ENCODE measurements around the gene COPB2. TPM values are rescaled to one million over a fixed set of nuclear protein-coding genes. Genes with fewer than 3 reads are reported as not detected.
A peak's percentile ranks its signal among the peaks of the same experiment; 100 is the strongest.

Gene COPB2
- total RNA-seq = 100 to 1,000 TPM in 1 of 2 donors, 10 to 100 TPM in 1; 76.5 to 137 TPM

DNA sequence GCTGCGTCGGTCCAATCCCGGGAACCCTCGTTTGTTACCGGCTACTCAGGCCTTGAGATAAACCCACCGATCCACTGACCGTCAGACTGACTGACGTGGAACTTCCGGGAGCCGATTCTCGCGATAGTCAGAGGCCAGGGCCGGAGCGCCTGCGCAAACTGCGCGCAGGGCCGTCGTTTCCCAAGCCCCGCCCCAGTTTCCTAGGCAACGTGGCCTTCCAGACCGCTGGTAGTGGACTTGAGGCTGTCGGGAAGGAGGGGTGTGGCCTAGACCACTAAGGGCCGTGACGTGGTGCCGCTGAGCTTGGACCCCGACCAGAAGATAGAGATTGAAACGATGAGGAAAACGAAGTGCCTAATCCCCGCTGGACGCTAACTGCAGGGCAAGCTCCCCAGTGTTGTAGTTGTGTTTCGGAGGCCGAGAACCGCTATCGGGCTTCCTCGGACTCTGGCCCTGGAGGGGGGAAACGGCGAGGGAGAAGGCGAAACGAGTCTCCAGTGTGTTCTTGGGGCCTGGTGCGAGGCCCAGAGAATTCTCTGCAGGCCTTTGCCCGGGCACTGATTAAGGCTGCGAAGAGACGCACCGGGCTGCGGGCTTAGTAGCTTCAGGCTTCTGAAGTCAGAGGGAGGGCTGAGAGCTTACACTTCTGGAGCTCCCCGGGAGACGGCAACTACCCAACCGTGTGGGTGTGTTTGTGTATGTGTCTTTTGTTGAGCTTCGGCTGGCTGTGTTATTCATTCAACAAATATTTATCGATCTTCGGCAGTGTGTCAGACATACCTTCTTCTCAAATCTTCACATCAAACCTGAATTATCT is at the start of gene COPB2:
COPB2 (minus strand) TSS at position 96 of the 817 bp plus-strand sequence. CDS start 97 bp downstream, outside the sequence.
- WGBS = under 1% methylated on average over 52 of the region's 52 CpGs
- no peaks in the 10 kb centered on the region for H3K4me1 ChIP-seq (replicated peaks)
- H3K4me3 ChIP-seq = peak within 1 kb of the TSS; percentile 88 to 98

DNA sequence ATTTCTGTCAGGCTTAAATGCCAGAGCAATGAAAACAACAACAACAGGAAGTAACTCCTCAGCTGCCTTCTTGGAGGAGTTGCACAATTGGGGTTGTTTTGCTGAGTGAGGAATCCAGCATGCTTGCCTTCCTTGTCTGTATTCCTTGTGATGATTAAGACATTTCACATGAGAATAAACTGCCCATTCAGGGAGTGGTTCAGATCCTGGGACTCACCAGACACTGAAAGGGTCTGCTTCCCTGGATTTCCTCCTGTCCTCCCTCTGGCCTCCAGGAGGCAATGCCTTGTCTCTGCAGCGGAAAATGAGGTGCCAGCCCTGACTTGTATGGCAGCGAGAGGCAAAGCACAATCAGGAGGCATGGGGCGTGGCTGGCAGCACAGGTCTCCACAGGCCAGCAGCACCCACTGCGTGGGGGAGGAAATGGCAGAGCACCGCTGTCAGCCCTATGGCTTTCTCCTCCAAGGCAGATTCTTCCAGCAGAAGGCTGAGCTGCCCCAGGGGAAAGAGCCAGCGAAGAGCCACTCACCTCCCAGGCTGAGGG is 45.4 kb upstream of the COPB2 start:
- 45% methylated on average over 6 of the region's 6 CpGs for WGBS
- Histone ChIP-seq H3K4me3 (no peak overlapping the region), H3K4me1 (replicated peaks) (no peaks in the 10 kb centered on the region), H3K27ac (no peak overlapping the region), H3K36me3 (no peaks in the 10 kb centered on the region), H3K27me3 (replicated peaks; ENCODE audit: insufficient read depth) (no peaks in the 10 kb centered on the region), H3K9me3 (no peaks in the 10 kb centered on the region)
- intact Hi-C loops (cut with DNase I) = no loop called here
- TF ChIP-seq POLR2AphosphoS5 (IDR thresholded peaks at IDR 0.05) = no peak
- TF ChIP-seq, protein P1, sequence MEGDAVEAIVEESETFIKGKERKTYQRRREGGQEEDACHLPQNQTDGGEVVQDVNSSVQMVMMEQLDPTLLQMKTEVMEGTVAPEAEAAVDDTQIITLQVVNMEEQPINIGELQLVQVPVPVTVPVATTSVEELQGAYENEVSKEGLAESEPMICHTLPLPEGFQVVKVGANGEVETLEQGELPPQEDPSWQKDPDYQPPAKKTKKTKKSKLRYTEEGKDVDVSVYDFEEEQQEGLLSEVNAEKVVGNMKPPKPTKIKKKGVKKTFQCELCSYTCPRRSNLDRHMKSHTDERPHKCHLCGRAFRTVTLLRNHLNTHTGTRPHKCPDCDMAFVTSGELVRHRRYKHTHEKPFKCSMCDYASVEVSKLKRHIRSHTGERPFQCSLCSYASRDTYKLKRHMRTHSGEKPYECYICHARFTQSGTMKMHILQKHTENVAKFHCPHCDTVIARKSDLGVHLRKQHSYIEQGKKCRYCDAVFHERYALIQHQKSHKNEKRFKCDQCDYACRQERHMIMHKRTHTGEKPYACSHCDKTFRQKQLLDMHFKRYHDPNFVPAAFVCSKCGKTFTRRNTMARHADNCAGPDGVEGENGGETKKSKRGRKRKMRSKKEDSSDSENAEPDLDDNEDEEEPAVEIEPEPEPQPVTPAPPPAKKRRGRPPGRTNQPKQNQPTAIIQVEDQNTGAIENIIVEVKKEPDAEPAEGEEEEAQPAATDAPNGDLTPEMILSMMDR (IDR thresholded peaks at IDR 0.05) = peak in 1 of 4 experiments; percentile 31
- DNase-seq (ENCODE audit: low spot score) = peak; percentile 26

More for the DNA sequence above, at the start of gene COPB2:
- intact Hi-C loops (cut with DNase I) = no loop called here
- Histone ChIP-seq H3K9me3 (no peaks in the 10 kb centered on the region), H3K36me3 (no peaks in the 10 kb centered on the region), H3K27me3 (replicated peaks; ENCODE audit: insufficient read depth) (no peaks in the 10 kb centered on the region), H3K27ac (peak within 1 kb of the TSS; percentile 95 to 97)
- TF ChIP-seq POLR2AphosphoS5 (IDR thresholded peaks at IDR 0.05) = peak; percentile 98
- TF ChIP-seq POLR2A (IDR thresholded peaks at IDR 0.05) = peak; percentile 81
- TF ChIP-seq, protein P1 (IDR thresholded peaks at IDR 0.05) = no peak
- DNase-seq (ENCODE audit: low spot score) = peak; percentile 99

DNA sequence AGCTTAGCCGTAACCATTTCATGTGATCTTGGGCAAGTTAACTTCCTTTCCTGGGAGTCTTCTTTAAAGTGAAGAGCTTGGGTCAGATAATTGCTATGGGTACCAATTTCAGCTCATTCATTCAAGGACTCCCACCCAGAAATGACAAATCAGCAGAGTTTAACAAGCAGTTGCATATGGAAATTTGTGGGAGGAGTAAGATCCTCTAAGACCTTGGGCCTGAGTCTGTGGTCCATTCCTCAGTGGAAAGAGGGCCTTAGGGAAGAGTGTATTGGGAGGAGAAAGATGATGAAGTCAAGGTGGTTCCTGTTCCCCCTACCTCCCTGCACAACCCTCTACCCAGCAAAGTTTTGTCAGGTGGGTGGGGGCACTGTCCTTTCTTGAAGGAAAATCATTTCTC is 44.8 kb upstream of the COPB2 start:
- Histone ChIP-seq H3K9me3 (no peaks in the 10 kb centered on the region), H3K27ac (no peak overlapping the region), H3K4me1 (replicated peaks) (no peaks in the 10 kb centered on the region), H3K27me3 (replicated peaks; ENCODE audit: insufficient read depth) (no peaks in the 10 kb centered on the region), H3K36me3 (no peaks in the 10 kb centered on the region), H3K4me3 (no peak overlapping the region)
- WGBS = 91% methylated on average over 1 of the region's 1 CpG
- no peak for TF ChIP-seq POLR2AphosphoS5 (IDR thresholded peaks at IDR 0.05)
- intact Hi-C loops (cut with DNase I) = no loop called here
- no peak for DNase-seq (ENCODE audit: low spot score)

DNA sequence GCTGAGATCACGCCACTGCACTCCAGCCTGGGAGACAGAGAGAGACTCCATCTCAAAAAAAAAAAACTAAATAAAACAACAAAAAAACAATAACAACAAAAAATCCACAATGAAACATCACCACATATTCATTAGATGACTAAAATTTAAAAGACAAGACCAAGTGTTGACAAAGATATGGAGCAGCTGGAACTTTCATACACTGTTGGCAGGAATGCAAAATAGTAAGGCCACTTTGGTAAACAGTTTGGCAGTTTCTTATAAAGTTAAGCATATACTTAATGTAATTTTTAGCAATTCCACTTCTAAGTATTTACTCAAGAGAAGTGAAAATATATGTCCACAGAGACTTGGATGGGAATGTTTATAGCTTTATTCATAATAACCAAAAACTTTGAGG is 43.6 kb upstream of the COPB2 start:
- Histone ChIP-seq H3K27ac (no peak overlapping the region), H3K27me3 (replicated peaks; ENCODE audit: insufficient read depth) (no peaks in the 10 kb centered on the region), H3K9me3 (no peaks in the 10 kb centered on the region), H3K36me3 (no peaks in the 10 kb centered on the region), H3K4me1 (replicated peaks) (no peaks in the 10 kb centered on the region), H3K4me3 (no peak overlapping the region)
- WGBS = 88% methylated on average over 1 of the region's 1 CpG
- no peak for DNase-seq (ENCODE audit: low spot score)
- intact Hi-C loops (cut with DNase I) = no loop called here
- TF ChIP-seq POLR2AphosphoS5 (IDR thresholded peaks at IDR 0.05) = no peak
- TF ChIP-seq POLR2A (IDR thresholded peaks at IDR 0.05) = no peak
- TF ChIP-seq, protein P1 (IDR thresholded peaks at IDR 0.05) = no peak

DNA sequence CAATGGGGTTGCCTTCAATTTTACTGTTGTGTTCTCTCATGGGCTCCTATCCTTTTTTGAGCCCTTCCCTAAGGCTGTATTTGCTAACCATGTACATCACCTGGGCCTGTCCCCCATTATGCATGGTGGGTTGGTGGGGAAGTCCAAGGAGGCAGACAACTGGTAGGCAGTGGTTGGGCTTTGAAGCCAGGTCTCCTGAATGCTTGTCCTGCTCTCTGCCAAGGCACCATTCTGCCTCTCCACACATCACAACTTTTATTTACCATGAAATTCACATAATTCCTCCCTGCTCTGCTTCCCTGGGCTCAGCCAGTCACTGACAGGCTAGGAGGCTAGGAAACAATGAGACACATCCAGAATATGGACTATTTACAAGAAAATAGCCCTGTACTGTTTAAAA is 41.0 kb upstream of the COPB2 start:
- intact Hi-C loops (cut with DNase I) = no loop called here
- no peaks in the 10 kb centered on the region for H3K36me3 ChIP-seq
- H3K27me3 ChIP-seq (replicated peaks; ENCODE audit: insufficient read depth) = no peaks in the 10 kb centered on the region
- TF ChIP-seq POLR2A (IDR thresholded peaks at IDR 0.05) (no peak), POLR2AphosphoS5 (IDR thresholded peaks at IDR 0.05) (no peak)
- TF ChIP-seq, protein P1 (IDR thresholded peaks at IDR 0.05) = no peak
- no peaks in the 10 kb centered on the region for H3K9me3 ChIP-seq
- no peak for DNase-seq (ENCODE audit: low spot score)
- H3K4me3 ChIP-seq = no peak overlapping the region
- no peaks in the 10 kb centered on the region for H3K4me1 ChIP-seq (replicated peaks)
- H3K27ac ChIP-seq = no peak overlapping the region
